Inferior parietal cortex (tissue), 1 donor: Measurements from ENCODE around the gene WDFY2.
A peak's percentile ranks its signal among the peaks of the same experiment; 100 is the strongest.

Experiments
- DNase-seq: peaks from one replicate; pipeline ENCODE4 v3.0.0-alpha.2; 2016; ENCODE audit errors: extremely low spot score

WDFY2 gene

DNA sequence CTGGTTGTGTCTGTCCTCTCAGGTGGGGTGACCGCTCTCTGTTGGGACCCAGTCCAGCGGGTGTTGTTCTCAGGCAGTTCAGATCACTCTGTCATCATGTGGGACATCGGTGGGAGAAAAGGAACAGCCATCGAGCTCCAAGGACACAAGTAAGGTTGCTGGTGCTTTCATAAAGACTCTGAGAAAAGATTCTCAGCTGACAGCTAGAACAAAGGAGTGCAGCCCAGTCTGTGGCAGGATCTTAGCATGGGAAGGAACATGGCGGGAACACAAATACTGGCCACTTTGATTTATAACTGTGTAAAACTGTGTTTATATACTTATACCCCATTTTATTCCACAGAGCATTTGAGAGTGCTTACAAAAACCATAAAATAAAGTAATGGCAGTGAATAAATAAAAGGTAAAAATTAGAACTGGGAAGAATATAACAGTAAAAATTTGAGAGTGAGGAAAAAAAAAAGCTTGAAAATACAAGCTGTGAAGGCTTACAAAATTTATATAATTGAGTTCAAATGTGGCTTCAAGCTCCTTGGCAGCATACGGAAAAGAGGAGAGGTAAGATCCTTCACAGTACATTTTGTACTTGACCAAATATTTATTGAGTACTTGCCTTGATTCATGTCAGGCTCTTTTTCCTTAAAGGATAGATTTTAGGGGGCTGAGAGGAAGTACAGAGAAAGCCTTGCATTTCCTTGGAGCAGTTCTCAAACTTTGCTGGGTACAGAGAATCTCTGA lies 154.9 kb downstream of the WDFY2 start:
- no peak for DNase-seq

DNA sequence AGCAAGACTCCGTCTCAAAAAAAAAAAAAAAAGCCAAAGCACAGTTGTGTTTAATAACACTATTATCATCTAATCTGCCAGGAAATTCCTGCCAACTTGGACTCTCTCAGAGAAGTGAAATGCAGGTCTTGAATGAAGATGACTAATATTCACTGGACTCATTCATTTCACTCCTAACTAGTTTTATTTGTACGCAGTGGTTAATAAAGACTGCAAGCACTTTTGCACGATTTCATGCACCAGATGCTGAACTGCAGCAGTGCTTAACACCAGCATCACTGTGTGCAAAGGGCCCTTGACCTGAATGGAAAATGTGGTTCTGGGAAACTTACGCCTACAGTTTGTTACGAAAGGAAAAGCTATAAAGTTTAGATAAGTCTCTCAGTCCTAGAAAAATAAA lies 156.4 kb downstream of the WDFY2 start:
- no peak for DNase-seq

DNA sequence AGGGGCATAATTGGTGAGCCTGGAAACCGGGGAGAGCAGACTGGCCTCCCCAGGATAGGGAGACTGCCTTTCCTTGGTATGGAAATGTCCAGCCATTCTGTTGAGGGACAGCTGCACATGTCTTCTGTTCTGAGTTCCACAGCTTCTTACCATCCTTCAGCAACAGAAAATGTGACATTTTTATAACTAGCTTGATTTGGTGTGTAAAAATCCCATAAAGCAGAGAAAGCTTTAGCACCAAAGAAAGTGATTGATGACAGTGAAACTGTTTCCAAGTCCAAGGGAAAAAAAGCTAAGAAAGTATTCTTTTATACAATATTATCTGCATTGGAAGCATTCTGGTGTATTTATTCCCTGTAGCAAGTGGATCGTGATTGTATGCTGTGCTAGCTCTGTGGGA lies 157.8 kb downstream of the WDFY2 start:
- no peak for DNase-seq

DNA sequence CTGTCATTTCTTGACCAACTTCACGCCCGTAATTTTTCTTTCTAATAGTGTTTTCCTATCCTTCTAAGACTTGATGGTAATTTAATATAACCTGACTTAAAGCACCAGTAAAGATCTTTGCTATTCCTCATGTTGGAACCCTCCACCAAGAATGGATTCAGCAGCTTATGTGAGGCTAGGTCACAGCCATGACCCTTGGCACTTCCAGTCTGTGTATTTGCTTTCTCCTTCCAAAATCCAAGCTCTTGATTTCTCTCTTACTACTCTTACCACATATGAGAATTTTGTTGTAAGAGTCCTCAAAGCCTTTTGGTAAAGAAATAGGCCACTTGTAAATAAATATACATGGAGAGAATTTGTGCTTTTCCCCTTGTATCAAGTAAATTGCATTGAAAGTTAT lies 158.3 kb downstream of the WDFY2 start:
- no peak for DNase-seq

DNA sequence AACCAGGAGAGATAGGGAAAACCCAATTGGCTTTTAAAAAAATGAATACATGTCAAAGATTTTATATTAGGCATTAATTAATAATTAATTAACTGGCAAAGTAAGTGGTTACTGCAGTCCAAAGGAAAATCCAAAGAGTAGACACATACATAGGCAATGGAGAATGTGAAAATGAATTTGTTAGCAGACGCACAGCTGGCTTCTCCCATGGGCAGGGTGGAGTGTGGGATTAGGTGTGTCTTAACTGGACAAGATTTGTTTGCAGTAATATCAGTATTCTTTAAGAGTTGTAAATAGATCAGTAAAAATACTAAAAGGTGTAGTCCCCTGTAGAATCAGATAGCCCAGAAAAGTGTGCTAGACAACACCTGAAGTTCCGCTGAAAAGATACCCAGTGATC lies 161.0 kb downstream of the WDFY2 start:
- no peak for DNase-seq

DNA sequence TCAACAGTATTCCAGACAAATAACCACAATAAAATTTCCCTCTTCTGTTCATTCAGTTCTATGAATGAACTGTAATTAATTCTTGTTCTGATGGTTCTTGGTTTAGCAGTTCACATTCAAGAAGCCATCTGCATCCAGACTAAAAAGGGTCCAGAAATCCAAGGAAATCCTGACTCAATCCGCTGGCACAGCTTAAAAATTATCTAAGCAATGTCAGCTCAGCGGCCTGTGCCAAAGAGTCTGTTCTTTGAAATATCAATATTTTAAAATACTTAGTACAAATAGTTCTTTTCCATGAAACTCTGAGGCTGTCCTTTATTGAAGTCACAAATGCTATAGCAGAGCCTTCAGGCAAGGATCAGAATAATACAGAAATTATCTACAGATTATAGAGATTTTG lies 162.5 kb downstream of the WDFY2 start:
- DNase-seq = no peak

DNA sequence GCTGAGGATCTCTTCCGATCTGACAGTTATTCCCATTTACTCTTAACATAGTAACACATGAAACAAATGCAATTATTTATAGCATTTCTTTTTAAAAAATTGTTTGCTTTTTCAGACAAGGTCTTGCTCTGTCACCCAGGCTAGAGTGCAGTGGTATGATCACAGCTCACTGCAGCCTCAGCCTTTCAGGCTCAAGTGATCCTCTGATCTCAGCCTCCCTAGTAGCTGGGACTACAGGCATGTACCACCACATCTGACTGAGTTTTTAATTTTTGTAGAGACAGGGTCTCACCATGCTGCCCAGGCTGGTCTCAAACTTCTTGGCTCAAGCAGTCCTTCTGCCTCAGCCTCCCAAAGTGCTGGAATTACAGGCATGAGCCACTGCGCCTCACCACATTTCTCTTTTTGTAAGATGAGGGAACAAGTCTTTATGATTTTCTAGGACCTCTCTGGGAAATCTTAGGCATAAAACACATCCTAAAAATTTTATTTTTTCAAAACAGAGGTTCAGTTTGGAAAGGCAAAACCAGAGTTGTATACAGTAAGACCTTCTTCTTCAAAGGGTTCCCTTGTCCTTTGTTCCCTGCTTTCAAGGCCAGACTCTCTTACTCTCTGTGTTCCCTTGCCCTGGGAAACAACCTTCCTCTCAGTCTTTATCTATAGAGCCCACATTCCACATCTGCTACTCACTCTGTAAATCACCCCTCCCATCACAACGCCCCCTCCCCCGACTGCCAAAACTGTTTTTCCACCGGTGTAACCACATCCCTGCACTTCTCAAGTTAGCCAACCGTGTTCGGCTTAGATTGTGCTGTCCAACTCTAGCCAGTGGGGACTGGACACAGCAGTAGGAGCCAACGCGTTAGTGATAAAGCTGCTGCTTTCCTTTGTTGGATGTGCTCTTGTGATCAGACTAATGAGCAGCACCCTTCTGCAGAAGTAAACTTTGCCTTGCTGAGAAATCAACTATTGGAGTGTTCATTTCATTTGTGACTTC lies 163.5 kb downstream of the WDFY2 start:
- DNase-seq = no peak

DNA sequence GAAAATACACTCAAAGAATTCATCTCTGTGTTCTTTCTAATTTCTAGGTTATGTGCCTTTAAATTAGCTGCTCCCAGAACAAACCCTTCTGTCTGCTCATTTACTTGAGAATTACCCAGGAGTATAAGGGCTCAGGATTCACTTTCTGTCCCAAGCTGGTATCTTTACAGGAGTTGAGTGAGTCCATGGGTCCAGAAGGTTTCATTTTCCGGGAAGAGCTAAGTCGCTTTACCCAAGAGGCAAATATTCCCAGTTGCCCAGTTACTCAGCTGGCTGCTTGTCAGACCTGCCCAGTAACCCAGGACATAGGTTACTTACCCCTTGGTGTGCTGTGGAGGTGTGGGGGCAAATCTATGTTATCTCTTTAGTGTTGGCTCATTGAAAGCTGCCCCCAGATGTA lies 172.4 kb downstream of the WDFY2 start:
- DNase-seq = no peak

DNA sequence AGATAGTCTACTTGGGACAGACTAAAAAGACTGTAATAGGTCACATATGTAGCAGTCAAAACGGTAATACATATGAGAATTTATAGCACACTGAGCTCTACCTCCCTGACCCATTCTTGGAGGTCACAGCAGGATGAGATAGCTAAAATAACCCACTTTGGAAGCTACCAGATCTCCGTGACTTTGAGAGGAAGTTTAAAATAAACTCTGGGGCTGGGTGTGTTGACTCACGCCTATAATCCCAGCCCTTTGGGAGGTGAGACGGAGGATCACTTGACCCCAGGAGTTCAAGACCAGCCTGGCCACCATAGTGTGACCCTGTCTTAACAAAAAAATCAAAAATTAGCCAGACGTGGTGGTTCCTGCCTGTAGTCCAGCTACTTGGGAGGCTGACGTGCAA lies 174.4 kb downstream of the WDFY2 start:
- no peak for DNase-seq

DNA sequence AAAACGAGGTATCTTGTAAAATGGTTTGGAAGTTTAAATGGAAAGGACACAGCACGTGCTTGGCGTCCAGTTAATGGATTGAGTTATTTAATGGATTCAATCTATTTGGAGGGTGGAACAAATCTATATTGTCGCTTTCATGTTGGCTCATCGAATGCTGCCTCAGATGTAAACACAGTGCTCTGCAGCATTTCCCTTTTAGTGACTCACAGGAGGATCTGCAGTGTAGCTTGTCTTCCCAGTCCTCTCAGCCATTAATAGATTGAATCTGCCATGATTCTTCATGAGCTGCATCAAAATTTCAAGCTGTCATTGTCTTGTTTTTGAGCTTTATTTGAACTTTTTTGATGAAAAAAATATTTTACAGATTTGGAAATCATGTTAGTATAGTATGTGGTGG lies 175.0 kb downstream of the WDFY2 start:
- DNase-seq = no peak

DNA sequence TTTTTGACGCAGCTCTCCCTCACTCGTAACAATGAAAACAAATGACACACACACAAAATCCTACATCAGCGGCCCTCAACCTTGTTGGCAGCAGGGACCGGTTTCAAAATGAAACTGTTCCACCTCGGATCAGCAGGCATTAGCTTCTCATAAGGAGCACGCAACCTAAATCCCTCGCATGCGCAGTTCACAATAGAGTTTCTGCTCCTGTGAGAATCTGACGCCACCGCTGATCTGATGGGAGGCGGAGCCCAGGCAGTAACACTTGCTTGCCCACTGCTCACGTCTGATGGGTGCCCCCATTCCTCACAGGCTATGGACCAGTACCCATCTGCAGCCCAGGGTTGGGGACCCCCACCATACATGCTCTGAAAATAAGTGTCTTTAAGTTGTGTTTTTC lies 176.3 kb downstream of the WDFY2 start:
- DNase-seq = peak; percentile 91

DNA sequence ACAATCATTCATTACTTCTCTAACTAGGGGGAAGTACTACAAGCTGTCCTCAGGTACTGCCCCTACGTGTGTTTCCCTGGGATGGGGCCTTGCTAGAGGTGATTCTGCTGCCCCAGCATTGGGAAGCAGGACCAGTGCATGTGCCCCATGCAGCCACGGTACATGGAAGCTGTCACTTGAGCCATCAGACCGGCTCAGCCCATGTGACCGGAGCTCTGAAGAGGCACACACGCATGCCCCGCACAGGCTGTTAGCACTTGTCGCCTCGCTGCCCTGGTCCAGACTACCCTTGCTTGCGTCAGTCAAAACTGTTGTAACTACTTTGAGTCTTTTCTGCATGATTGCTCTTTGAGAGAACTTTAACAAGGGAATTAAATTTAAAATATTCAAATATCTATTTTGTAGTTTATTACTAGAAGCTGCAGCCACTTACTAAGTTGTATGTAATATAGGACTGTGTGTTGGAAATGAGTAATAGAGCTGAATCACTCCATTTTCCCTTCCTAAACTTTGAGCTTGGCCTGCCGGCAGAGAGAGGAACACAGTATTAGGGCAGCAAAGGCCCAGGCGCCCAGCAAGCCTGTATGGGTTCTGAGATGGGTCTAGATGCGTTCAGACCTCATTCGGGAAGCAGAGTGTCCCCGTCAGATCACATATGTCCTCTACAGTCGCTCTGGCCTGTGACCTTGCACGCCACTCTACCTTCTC lies 177.5 kb downstream of the WDFY2 start:
- no peak for DNase-seq

DNA sequence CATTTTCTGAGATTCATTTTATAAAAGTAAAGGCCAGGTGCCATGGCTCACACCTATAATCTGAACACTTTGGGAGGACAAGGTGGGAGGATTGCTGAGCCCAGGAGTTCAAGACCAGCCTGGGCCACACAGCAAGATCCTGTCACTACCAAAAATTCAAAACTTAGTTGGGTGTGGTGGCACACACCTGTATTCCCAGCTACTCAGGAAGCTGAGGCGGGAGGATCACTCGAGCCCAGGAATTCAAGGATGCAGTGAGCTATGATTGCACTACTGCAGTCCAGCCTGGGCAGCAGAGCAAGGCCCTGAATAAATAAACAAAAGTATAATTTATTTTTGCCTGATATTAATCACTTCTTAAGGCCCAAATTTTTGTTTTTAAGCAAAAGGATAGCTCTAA lies 179.2 kb downstream of the WDFY2 start:
- no peak for DNase-seq

DNA sequence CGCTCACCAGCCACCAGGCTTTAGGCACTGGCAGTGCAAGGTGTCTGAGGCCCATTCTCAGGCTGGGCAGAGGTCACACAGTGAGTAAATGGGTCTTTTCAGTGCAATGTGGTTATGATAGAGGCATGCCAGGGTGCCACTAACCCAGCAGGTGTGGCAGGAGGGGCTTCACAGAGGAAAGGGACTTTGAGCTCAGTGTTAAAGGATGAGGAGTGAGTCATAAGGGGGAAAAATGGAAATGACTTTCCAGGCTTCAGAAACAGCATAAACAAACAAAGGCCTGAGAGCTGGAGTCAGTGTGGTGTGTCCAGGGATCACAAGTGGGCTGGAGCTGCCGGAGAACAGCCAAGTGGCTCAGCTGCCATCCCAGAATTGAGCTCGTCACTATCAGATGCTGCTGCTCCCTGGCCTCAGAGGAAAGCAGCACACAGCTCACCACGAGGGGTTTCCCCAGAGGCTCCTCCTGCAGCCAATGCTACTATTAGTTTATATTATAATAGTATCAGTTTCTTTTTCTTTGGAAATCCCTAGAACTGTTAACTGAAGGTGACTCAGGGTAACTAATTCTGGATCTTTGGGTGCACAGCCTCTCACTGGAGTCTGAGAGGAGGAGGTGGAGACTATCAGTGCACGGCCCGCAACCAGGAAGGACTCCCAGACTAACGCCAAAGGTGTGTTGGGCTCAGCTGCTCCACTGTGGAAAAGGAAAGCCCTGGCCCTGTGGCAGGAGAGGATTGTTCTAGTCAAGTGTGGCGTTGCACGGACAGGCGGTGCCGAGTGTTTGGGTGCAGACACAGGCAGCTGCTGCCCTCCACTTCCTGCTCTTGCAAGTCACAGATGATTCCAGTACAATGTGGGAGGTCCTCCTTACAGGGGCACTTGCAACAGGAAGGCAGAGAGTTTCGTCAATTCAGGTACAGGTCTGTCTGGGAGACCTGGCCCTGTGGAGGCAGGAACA lies 180.2 kb downstream of the WDFY2 start:
- no peak for DNase-seq

DNA sequence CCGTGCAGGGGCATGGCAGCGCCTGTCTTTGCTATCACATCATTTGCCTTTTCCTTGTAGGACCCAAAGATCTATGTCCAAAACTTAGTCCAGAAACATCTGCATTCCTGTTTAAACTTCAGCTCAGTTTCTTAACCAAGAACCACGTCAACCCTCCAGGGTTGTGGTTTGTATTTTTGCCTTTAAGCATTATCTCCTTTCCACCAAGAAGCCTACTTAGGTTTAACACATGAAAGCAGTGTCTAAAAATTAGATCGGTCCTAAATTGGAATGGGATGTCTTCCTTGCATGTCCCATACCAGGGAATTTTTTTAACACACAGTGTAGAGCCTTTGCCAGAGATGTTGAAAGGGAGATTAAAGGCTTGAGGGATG lies 180.9 kb downstream of the WDFY2 start:
- no peak for DNase-seq

DNA sequence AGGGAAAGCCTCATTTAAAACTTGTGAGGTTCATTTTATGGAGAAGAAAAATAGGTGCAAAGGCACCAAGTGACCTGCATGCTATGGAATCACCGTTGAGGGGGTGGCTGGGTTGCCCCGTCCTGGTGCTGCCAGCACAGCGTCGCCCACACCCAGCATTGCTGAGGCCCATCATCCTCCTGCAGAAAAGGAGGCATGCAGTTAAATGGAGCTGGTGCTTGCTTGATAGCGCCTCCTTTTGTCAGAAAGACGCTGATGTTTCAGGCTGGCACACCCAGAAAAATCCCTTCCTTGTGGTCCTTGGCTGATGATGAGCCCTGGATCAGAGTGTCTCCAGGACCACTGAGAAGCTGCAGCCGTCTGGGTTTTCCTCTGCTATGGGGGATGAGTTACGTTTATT lies 182.8 kb downstream of the WDFY2 start:
- DNase-seq = no peak

DNA sequence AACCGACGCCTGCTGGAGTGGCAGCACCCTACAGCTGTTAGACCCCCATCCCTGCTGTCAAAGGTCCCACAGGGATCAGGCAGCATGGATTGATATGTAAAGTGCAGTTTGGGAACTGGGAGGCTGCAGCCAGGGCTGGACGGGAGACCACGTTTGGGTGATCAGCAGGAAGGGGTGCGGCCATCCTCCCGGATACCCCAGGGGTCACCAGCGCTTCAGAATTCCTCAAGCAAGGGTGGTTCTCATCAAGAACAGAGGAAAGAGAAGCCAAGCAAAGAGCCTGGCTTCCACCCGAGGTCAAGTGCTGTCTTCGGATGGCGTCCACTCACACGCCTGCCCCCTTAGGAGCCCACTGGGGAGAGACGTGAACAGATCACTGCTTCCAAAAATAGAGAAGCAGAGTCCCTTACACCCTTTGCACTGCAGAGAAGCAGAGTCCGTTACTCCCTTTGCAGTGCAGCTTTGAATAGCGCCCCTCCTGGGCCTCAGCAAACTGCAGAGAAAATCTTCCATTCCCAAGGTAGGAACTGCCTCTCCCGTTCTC lies 184.2 kb downstream of the WDFY2 start:
- DNase-seq = no peak

DNA sequence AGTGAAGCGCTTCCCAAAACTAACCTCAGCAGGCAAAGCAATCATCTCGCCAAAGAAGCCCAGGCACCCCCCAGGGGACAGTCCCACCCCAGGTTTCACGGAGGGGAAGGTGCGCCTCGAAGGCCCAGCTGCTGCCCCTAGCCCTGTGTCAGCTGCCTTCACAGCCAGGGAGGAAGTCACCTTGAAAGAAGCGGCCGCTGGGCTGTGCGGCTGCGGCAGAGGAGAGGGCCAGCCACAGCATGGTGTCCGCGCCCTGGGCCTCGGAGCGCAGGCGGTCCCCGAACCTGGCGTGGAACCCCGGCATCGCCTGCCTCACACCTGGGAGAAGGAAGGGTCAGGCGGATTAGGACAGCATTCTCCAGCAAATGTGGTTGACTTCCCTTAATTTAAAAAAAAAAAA lies 184.7 kb downstream of the WDFY2 start:
- no peak for DNase-seq

DNA sequence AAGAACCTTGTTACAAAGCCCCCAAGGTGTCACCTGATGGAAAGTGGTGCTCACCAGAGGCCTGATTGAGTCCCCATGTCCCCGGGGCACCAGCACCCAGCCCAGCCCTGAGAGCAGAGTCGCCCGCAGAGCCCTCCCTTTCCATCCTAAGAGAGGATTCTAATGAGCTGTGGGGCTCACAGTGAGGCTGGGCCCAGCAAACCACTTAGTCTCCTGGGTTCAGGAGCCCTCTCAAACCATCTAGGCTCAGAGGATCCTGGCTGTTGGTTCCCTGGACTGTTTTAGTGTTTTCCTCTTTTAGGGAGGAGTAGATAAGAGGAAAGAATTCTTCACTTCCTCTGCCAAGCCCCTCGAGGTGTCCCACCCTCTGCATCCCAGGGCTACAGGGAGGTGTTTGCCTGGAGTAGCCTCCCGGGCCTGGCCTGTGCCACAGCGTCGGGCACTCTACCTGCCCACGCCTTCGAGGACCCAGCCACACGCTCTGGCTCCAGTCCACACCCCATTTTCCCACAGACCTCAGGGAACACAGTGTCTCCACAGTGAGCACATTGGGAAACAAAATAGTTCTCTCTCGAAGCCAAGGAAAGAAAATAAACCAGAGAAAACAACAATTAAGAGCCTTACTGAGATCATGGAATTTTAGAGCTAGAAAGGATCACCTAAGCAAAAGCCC lies 185.3 kb downstream of the WDFY2 start:
- no peak for DNase-seq

DNA sequence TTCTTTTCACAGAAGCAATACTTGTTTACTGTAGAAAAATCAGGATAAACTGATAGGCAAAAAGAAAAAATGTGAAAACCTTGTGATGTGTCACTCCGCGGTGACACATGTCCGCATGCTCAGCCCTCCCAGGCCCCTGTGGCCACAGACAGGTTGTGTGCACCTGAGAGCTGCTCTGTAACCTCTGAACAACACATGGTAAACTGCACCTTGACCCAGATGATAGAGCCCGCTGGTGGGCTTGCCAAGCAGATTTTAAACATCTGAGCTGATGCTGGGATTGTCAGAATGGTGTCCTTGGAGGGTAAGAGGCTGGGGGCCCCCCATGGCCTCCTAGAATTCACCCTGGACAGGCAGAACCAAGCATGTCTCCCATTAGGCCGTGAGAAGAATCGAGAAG lies 185.9 kb downstream of the WDFY2 start:
- DNase-seq = no peak
